ENCODE results near the gene KREMEN1.
"Not testable (repeated sequence)": the region's sequence is repeated elsewhere in the genome, so short reads cannot be mapped to it uniquely, and the experiment has no call there.

Gene KREMEN1

DNA sequence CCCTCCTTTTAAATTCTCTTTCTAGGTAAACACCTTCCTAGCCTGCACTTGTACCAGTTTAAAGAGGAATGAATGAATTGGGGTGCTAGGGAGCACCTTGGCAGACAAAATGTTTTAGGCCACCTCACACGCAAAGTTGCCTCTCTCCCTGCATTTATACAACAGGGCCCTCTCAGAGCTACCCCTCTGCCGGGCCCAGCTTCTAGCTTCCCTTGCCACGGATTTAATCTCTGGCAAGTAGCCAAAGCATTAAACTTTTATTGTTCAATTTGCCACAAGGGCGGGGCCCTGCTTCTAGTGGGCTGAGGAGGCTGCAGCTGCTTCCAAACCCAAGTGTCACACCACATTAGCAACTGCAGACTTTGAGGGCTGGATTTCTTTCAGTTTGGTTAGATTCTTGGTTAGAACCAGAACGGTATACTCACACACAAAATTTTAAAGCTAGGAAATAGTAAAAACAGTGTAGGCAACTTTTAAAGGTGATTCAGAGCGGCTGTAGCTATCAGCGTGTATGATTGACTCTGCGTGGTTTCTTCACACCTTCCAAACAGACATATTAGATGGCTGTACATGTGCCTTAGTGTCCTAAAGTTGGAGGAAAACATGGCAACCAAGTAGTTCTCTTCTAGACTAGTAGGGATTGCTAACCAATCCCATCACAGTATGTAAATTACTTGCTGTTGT is 6.5 kb downstream of the KREMEN1 start:
- no peak for DNase-seq

DNA sequence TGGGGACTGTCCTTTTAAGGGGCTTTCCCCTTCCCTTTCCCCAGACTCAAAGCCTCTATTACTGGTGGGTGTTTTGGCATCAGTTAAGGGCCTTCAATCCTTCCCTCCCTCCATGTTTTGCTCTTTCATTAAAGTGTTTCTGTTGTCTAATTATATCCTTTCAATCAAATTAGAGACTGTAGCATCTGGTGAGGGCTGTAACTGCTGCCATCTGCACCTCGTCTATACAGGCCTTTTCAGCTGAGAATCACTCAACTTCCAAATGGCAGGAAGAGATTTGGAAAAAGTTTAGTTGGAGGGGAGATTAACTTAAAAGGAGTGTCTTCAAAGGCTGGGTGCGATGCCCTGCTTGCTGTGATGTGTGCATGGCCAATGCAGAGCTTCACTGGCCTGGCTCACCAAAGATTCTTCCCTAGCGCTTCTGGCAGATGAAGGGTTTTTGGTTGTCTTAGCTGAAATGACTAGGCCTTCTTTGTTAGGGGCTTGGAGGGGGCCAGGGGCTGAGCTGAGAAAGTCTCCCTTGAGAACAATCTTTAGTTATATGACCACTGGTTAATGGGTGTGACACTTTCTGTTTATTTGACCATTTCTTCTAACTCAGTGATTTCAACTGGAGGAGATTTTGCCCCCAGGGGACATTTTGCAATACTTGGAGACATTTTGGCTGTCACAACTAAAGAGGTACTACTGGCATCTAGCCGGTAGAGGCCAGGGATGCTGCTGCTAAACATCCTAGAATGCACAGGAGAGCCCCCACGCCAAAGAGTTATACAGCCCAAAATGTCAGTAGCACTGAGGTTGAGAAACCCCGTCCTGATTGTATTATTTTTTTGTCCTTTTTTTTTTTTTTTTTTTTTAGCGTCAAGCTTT is 7.5 kb downstream of the KREMEN1 start:
- no peak for DNase-seq

DNA sequence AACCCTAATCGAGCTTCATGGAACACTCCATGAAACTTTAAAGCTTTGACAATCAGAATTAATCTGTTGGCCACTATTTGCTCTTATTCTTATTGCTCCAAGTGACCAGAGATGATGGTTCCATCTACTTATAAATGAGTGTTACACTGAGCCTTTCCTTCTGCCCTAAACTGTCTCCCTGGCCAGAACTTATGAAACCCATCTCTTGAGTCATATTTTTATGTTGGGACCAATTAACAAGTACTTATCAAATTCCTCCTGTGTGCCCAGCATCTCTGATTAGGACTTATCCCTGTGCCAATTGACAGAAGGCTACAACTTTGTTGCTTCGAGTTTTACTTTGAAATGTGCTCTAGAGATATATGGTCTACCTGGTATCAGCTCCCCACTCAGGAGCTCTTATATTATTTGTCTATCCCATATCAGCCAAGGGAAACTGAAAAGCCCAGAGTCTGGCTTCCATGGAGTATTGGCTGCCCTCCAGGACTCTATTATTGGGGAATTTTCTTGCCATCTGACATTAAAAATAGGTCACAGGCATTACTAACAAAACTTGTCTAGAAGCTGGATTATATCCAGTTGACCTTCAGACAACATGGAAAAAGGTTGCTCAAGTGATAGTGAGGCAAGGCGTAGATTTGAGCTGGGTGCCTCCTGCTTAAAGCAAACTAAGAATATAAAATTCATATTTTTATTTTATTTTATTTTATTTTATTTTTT is 8.8 kb downstream of the KREMEN1 start:
- no peak for DNase-seq

DNA sequence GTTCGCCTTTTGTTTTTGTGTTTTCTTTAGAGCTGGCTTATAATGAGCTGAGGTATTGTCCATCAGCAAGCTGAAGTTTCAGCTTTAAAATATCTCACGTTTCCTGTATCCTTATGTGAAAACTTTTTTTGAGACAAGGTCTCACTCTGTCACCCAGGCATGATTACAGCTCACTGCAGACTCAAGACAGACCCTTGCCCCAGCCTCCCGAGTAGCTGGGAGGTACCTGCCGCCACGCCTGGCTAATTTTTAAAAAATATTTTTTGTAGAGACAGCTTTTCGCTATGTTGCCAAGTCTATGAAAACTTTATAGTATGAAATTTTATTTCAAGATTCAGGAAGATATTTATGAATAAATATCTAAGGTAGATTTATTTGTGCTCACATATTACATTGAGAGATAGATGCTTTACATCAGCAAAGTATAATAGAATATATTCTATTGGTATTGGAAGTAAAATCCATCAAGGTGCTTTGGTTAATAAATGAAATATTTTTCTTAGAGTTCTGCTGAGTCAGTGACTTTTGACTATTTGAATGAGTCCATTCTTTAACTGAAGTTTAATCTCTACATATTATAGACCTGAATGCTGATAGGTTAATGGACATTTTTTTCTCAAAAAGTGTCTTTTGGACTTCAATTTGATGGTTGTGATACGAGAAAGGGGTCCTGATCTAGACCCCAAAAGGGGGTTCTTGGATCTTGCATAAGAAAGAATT is 10.2 kb downstream of the KREMEN1 start:
- no peak for DNase-seq

DNA sequence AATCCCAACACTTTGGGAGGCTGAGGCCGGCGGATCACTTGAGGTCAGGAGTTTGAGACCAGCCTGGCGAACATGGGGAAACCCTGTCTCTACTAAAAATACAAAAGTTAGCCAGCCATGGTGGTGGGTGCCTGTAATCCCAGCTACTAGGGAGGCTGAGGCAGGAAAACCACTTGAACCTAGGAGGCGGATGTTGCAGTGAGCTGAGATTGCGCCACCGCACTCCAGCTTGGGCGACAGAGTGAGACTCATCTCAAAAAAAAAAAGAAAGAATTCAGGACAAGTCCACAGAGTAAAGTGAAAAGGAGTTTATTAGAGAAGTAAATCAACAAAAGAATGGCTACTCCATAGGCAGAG is 10.7 kb downstream of the KREMEN1 start:
- DNase-seq: not testable (repeated sequence)

DNA sequence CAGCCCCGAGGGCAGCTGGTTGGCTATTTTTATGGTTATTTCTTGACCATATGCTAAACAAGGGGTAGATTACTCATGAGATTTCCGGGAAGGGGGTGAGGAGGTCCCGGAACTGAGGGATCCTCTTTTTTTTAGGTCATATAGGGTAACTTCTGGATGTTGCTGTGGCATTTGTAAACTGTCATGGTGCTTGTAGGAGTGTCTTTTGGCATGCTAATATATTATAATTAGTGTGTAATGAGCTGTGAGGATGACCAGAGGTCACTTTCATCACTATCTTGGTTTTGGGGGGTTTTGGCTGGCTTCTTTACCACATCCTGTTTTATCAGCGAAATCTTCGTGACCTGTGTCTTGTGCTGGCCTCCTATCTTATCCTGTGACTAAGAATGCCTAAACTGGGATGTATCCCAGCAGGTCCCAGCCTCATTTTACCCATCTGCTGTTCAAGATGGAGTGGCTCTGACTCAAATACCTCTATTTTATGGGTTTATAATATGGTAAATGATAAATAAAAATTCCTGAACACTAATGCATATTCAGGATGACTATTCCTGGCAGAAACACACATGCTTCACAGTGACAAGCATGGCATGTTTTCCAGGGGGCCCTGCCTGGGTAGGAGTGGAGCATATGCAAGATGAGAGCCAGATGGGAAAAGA is 11.2 kb downstream of the KREMEN1 start:
- DNase-seq: no peak

DNA sequence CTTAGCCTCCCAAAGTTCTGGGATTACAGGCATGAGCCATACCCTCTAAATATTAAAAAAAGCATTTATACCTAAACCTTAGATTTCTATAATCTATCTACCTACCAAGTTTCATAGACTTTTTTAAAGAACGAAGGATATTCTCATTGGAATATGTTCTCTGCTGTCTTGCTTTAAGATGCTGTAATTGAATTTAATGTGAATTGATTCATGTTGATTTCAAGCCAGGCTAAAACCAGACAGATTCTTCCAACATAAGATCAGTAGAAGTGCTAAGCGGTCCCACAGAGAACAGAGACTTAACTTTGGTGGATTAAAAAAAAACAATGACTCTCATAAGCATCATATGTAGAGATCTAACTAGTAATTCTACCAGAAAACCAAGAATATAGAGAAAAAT is 14.2 kb downstream of the KREMEN1 start:
- DNase-seq: no peak

DNA sequence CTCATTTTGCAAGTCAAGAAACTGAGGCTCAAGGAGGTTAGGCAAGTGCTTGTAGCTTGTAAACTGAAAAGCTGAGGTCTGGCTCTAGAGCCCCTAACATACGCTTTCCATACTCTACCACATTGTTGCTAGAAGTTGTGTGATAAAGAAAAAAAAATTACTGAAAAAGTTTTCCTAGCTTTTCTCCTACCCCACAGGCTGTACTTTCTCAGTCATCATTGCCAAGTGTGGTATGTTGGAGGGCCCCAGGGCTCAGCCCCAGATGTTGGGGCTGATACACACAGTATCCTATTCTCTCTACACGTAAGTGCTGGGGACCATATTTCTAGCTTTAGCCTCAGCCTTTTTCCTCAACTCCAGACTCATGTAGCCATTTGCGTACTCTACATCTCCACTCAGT is 16.0 kb downstream of the KREMEN1 start:
- no peak for DNase-seq

DNA sequence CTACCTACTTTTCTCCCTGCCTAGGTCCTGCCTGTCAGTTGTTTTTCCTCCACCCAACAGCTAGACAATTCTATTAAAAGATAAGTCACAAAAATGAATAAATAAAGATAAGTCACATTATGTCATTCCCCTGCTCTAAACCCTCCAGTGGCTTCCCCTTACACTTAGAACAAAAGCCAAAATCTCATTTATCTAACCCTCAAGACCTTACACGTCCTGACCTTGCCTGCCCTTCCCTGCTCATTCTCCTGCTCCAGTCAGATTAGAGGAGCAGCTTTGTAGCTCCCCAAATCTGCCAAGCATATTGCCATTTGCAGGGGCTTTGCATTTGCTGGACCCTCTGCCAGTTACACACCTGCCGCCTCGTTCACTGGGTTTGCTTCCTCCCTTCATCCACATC is 16.7 kb downstream of the KREMEN1 start:
- DNase-seq: no peak

DNA sequence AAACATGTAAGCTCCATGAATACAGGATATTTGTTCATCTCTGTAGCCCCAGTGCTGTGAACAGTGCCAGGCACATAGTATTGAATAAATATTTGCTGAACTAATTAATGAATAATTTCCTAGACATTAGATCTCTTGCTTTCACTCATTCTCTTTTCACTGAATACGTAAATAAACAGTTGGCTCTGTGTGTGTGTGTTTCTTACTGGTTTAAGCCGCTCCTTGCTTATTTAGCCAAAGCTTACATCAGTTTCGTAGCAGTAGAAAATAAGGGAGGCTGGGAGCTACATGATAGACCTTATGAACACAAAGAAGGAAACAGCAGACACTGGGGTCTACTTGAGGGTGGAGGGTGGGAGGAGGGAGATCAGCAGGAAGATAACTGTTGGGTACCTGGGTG is 17.2 kb downstream of the KREMEN1 start:
- DNase-seq: no peak

DNA sequence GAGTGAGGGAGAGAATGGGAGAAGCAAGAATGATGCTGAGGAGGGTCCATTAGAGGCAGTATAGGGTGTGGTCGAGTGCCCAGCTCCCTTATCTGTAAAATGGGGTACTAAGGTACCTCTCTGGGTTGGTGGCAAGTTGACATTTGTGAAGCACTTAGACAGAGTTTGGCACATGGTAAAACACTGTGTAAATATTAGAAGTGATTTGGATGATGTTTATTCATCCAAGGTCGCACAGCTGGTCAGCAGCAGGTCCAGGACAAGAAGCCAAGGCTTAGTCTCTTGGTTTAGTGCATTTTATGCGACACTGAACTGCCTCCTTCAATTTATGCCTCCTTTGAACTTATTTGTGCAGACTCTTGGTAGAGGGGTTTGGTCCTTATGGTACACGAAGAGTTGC is 19.4 kb downstream of the KREMEN1 start:
- no peak for DNase-seq

DNA sequence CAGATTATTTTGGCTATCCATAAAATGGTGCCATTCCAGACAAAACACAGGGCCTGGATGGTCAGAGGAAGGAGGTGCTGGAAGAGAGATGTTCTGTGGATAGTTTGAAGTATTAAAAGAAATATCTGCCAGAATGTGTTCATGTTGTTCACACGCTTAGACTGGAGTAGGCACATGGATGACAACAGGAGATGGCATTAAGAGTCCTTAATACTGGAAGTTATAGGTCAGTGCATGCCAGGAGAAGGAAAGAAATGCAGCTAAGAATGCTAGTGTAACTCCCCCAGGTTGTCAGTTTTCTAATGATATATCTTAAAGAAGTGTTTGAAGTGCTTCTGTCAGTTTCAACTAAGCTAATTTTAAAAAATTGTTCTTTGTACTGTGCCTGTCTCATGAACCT is 20.2 kb downstream of the KREMEN1 start:
- no peak for DNase-seq

DNA sequence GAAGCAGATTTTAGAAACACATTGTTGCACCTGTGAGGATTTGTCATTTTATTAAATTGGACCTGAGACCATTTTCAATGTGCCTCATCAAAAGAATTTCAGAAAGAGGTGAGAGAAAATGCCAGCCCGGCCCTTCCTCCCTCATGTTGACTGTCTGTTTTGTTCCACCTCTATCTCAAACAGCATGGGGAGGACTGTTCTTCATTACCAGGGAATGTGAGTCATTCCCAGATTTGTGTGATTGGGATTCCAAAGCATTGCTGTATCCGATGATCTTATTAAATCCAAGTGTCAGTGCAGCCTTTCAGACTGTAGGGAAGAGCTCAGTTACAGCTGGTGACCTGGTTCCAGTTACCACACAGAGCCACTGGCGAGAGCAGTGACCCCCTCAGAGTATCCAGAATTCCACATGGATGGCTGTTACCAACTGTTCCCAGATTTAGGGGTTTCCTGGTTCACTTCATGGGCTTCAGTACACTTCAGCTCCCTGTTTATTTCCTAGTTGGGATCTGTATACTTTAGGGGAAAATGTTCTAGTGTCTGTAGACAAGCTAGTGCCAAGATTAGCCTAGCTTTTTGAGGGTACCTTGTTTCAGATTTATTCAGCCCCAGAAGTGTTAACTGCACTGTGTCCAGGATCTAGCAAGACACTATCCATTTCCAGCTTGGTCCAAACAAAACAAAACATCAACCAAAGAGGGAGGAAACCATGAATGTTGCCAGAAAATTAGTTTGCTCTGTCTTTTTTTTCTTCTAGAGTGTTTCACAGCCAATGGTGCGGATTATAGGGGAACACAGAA is 20.9 kb downstream of the KREMEN1 start:
- DNase-seq: no peak

DNA sequence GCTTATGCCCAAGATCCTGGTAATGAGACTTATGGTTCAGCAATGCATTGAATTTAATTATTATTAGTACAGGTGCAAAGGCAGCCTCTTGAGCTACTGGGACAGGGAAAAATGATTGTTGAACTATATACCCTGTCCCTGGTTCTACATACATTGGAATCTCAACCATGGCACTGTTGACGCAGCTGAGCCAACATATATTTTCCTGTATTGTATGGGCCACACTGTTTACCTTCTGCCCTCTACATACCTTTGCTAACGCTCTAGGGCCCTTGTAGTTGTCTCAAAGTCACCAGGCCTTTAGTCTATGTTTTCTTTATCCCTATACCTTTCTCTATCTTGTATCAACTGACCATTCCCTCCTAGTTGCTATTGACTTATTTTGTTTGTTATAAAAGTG is 22.6 kb downstream of the KREMEN1 start:
- no peak for DNase-seq

DNA sequence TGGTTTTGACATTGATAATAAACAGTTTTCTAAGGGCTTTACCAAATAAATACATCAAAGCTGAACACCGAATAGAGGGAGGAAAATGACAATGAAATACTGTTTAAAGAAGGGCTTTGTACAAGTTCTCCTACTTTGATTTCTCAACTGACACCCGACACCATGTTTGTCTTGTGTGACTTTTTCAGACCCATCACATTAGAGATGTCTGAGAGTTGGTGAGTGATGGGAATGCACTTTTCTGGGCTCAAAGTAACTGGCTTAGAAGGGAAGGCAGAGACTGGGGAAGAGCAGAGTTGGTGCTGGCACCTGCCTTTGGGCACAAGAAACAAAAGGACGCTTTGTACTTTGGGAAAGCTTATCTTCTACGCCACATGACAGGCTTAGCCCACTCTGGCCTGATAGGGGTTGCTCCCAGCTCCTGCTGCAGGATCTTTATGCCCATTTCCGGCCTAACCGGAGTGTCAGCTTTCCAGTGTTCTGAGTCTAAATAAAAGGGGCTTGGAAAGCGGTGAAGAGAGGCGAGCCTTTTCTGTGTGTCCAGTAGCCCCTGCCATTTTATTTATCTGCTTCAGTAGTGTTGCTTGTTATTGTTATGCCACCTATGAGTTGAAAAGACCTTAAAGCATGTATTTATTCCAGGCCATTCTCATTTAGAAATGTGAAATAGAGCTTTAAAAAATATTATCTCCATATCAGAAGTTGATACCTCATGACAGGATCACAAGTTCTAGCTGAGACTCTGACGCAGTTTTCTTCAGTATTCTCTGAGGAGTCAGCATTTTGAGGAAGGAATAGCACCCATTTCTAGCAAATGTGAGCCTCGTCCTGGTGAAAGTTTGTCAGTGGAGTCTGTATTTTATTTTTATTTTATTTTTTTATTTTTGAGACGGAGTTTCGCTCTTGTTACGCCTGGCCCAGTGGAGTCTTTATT is 24.2 kb downstream of the KREMEN1 start:
- DNase-seq: no peak

DNA sequence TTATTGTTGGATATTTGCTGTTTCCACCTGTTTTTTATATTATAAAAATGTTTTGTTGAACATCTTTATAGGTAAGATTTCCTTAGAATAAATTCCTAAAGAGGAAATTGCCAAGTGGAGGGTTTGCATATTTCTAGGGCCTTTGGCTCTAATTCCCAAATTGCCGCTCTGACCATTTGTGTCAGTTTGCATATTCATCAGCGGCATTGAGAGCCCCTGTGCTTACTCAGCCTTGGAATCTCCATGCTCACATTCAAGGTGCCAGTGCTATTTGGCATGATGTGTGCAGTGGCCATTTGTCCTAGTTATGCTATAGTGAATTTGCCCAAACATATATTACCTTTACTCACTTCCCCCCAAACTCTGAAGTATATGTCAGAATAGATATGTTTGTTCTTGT is 25.5 kb downstream of the KREMEN1 start:
- no peak for DNase-seq

DNA sequence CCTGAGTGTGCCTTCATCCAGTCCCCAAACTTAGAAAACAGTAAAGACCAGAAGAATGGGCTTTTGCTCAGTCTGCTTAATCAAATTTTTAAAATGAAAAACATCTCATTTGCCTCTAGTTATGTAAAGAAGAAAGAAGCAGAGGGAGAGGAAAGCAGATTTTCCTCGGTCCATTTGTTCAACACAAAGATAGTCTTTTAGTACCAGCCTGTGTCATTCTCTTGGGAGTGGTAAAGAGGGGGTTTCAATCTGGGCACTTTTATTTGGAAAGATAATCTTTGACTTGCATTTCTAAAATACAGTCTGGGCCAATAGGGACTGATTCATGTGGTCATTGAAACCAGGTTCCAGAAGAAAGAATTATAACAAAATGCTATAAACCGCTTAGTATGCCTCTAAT is 29.5 kb downstream of the KREMEN1 start:
- DNase-seq: no peak

DNA sequence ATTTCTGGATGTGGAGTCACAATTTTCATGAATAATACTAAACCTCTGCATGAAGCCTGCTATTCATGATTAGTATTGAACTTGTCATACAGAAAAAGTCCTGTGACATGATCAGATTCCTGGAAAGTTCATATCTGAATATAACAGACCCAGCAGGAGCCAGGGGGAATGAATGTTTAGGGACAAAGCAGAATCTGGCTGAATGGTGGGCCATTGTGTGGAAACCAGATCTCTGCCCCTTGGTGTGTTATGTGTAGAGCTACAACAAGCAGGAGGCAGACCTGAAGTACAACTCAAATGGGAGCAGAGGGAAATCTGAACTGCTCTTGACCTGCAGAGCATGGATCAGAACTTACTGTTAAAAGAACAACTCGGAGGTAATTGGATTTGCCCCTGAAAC is 30.3 kb downstream of the KREMEN1 start:
- no peak for DNase-seq

DNA sequence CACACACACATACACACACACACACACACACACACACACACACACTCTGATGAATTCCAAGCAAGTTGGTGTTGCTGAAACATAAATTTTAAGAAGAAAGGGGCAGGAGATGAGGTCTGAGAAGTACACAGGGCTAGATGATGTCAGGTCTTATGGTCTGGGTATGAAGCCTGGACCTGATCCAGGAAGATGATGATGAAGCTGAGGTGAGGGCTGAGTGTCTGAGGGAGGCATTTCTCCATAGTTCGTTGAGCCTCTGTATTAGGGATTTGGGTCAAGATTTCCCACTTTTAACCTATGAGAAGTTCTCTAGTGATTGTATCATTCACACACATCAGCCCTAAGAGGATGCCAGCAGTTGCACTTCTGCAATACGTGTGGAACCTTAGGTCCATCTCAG is 32.6 kb downstream of the KREMEN1 start:
- no peak for DNase-seq

DNA sequence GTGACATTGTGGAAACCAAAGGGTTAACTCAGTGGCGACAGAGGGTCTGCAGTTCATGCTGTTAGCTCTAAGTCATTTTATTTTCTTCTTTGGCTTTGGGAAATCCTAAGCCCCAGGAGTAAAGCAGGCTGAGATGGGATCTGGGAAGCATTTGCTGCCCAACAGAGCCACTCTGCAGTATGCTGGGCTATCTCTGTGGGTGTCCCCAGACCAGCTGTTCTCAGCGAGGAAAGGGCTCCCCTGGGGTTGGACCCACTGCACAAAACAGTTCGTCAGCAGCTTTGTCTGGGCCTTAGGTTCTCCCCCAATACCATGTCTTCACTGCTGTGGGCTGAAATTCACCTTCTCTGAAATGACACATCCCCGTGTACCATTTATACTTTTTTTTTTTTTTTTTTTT is 34.0 kb downstream of the KREMEN1 start:
- no peak for DNase-seq

DNA sequence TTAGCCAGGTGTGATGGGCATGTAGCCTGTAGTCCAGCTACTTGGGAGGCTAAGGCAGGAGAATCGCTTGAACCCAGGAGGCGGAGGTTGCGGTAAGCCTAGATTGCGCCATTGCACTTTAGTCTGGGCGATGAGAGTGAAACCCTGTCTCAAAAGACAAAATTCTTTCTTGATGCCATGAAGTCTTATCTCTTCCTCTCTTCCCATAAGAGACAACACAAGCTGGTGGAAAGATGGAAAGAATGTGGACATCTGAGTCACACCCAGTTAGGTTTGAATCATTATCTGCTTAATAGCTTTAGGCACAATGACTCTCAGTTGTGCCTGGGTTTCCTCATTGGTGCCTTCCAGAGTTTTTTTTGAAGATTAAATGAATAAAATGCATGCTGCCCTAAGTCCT is 35.3 kb downstream of the KREMEN1 start:
- DNase-seq: no peak
